Activated T-cell treated with anti-CD3 and anti-CD28 coated beads, Interleukin-2, amount 50 U/mL, for 24 hours (primary cell): ENCODE measurements around the gene ANKRD11.
"Not testable (repeated sequence)": the region's sequence is repeated elsewhere in the genome, so short reads cannot be mapped to it uniquely, and the experiment has no call there.

Source experiments
- DNase-seq: peaks from one replicate; pipeline ENCODE4 v3.0.0-alpha.2; 2020
- H3K27ac Mint-ChIP-seq: 2 replicates; pipeline ENCODE4 v1.8.0; 2020; ENCODE audit warnings: mild to moderate bottlenecking, mixed read lengths
- H3K27me3 Mint-ChIP-seq: 2 replicates; pipeline ENCODE4 v1.8.0; 2020; ENCODE audit warnings: mixed read lengths
- H3K36me3 Mint-ChIP-seq: 2 replicates; pipeline ENCODE4 v1.8.0; 2020; ENCODE audit warnings: low read depth, mixed read lengths
- H3K4me1 Mint-ChIP-seq: 2 replicates; pipeline ENCODE4 v1.8.0; 2020; ENCODE audit warnings: low read depth, mixed read lengths
- H3K4me3 Mint-ChIP-seq: 2 replicates; pipeline ENCODE4 v1.8.0; 2020; ENCODE audit warnings: mild to moderate bottlenecking, moderate library complexity, mixed read lengths
- H3K9me3 Mint-ChIP-seq: 2 replicates; pipeline ENCODE4 v1.8.0; 2020; ENCODE audit warnings: mixed read lengths

Gene ANKRD11

GRCh38 chr16:89455692-89456091, 34.7 kb downstream of the ANKRD11 start:
- no peaks in the 10 kb centered on the region for H3K27me3 Mint-ChIP-seq
- peaks cover 33% of the 10 kb centered on the region for H3K36me3 Mint-ChIP-seq
- H3K4me1 Mint-ChIP-seq = peaks cover 77% of the 10 kb centered on the region
- no peak overlapping the region for H3K4me3 Mint-ChIP-seq
- no peaks in the 10 kb centered on the region for H3K9me3 Mint-ChIP-seq
- no peak for DNase-seq
- H3K27ac Mint-ChIP-seq = peak overlapping the region; percentile 81

DNA sequence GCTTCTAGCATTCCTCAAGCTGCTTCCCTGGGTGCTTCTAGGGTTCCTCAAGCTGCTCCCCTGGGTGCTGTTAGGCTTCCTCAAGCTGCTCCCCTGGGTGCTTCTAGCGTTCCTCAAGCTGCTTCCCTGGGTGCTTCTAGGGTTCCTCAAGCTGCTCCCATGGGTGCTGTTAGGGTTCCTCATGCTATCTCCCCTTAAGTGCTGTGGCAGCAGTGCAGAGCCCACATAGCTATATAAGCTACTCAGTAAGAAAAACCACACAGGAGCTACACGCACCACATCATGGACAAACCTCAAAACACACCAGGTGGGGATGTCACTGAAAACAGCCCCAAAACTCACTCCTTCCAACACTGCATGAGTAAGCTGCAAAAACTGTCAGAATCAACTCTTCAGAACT, 35.2 kb downstream of the ANKRD11 start:
- no peaks in the 10 kb centered on the region for H3K27me3 Mint-ChIP-seq
- H3K27ac Mint-ChIP-seq = peak overlapping the region; percentile 81
- H3K36me3 Mint-ChIP-seq = peaks cover 29% of the 10 kb centered on the region
- no peaks in the 10 kb centered on the region for H3K9me3 Mint-ChIP-seq
- H3K4me3 Mint-ChIP-seq = no peak overlapping the region
- H3K4me1 Mint-ChIP-seq = peaks cover 78% of the 10 kb centered on the region
- DNase-seq = no peak

GRCh38 chr16:89454378-89455125, 35.8 kb downstream of the ANKRD11 start:
- not testable (repeated sequence) for H3K4me3 Mint-ChIP-seq, DNase-seq, H3K27ac Mint-ChIP-seq, H3K27me3 Mint-ChIP-seq, H3K9me3 Mint-ChIP-seq
- H3K4me1 Mint-ChIP-seq = peaks cover 84% of the 10 kb centered on the region
- peaks cover 29% of the 10 kb centered on the region for H3K36me3 Mint-ChIP-seq

- no peaks in the 10 kb centered on the region for H3K27me3 Mint-ChIP-seq
- H3K36me3 Mint-ChIP-seq = peaks cover 24% of the 10 kb centered on the region
- no peaks in the 10 kb centered on the region for H3K9me3 Mint-ChIP-seq
- no peak for DNase-seq
- peak overlapping the region; percentile 5 for H3K4me3 Mint-ChIP-seq
- H3K27ac Mint-ChIP-seq = peak overlapping the region; percentile 80
- peaks cover 83% of the 10 kb centered on the region for H3K4me1 Mint-ChIP-seq
Measured at GRCh38 chr16:89453501-89454321, 36.6 kb downstream of the ANKRD11 start.

DNA sequence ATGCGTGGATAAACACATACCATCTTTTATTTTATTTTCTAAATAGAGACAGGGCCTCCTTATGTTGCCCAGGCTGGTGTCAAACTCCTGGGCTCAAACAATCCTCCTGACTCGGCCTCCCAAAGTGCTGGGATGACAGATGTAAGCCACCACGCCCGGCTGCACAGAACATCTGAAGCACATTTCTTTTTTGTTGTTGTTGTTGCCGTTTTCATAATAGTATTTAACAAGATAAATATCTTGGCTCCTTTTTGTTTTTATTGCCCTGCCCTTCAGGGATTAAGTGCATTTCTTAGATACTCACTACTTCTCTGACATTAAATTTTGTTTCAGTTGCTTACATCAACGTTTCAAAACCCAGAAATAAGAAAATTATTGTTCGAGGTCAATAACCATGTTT, 37.4 kb downstream of the ANKRD11 start:
- Mint-ChIP-seq H3K36me3 (peaks cover 25% of the 10 kb centered on the region), H3K4me3 (no peak overlapping the region), H3K9me3 (no peaks in the 10 kb centered on the region), H3K4me1 (peaks cover 84% of the 10 kb centered on the region), H3K27ac (peak overlapping the region; percentile 80), H3K27me3 (no peaks in the 10 kb centered on the region)
- DNase-seq = no peak

DNA sequence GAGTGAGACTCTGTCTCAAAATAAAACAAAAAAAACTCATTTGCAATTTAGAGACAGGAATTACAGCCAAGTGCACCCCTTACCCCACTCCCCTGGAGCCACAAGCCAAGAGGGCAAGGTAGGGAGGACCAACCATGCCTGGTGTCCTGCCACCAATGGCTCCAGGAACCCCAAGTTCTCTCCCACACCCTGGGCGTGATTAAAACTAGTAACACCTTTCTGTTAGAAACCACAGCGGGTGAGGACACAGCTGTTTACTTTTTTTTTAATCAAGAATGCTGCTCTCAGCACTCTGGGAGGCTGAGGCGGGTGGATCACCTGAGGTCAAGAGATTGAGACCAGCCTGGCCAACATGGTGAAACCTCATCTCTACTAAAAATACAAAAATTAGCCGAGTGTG, 38.1 kb downstream of the ANKRD11 start:
- Mint-ChIP-seq H3K27me3 (no peaks in the 10 kb centered on the region), H3K9me3 (no peaks in the 10 kb centered on the region), H3K36me3 (peaks cover 21% of the 10 kb centered on the region), H3K27ac (peak overlapping the region; percentile 64), H3K4me1 (peaks cover 85% of the 10 kb centered on the region), H3K4me3 (no peak overlapping the region)
- DNase-seq = no peak

DNA sequence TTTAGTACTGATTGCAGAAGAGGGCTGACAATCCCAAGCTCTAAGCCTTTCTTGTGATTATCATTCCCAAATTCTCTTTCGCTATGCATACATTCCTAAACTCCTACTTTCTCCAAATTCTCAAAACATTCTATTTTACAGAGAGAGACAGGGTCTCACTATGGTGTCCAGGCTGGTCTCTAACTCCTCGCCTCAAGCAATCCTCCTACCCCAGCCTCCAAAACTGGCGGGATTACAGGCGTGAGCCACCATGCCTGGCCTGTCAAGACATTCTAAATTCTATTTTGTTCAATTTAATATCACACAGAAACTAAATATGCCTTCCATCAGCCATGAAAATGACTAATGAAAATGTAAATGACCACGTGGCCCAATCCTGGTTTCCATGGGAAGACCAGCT, 39.8 kb downstream of the ANKRD11 start:
- peak overlapping the region; percentile 63 for H3K27ac Mint-ChIP-seq
- DNase-seq = no peak
- no peak overlapping the region for H3K4me3 Mint-ChIP-seq
- H3K36me3 Mint-ChIP-seq = peaks cover 14% of the 10 kb centered on the region
- H3K27me3 Mint-ChIP-seq = no peaks in the 10 kb centered on the region
- H3K9me3 Mint-ChIP-seq = no peaks in the 10 kb centered on the region
- peaks cover 89% of the 10 kb centered on the region for H3K4me1 Mint-ChIP-seq

- H3K4me1 Mint-ChIP-seq = peaks cover 91% of the 10 kb centered on the region
- no peak overlapping the region for H3K4me3 Mint-ChIP-seq
- H3K27ac Mint-ChIP-seq = peak overlapping the region; percentile 44
- no peaks in the 10 kb centered on the region for H3K9me3 Mint-ChIP-seq
- H3K27me3 Mint-ChIP-seq = no peaks in the 10 kb centered on the region
- no peak for DNase-seq
- peaks cover 14% of the 10 kb centered on the region for H3K36me3 Mint-ChIP-seq
Measured at GRCh38 chr16:89449726-89450335, 40.5 kb downstream of the ANKRD11 start.

DNA sequence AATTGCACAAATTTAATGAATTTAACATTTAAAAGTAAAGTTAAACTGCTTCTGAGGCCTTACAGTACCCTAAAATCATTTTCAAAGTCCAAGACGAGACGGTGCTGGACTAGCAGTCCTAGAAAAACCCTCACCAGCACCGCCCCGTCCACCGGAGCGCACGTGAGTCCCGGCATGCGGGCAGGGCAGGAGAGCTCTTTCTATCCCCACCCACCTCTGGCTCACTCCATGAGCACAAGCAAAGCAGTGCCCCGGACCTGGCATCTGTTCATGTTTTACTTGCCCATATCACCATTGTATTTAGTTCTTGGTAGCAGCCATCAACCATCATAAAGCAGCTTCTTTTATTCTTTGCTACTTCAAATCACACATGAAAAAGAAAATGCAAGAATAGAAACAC, 41.7 kb downstream of the ANKRD11 start:
- peaks cover 11% of the 10 kb centered on the region for H3K36me3 Mint-ChIP-seq
- H3K4me3 Mint-ChIP-seq = no peak overlapping the region
- peaks cover 95% of the 10 kb centered on the region for H3K4me1 Mint-ChIP-seq
- peak overlapping the region; percentile 26 for H3K27ac Mint-ChIP-seq
- H3K27me3 Mint-ChIP-seq = no peaks in the 10 kb centered on the region
- H3K9me3 Mint-ChIP-seq = no peaks in the 10 kb centered on the region
- DNase-seq = no peak

DNA sequence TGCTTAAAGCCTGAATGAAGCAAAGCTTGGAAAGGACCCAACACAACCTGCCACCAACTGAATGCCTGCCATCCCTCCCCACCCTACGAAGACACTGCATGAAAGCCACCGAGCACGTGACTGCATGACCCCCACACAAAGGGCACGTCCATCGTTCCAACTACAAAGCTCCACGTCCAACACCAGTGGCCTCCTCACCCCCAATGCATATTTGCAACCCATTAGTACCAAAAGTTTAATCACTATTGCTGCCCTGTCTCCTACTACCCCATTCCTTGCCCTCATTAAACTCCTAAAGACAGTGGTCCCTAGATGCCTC, 43.4 kb downstream of the ANKRD11 start:
- Mint-ChIP-seq H3K9me3 (no peaks in the 10 kb centered on the region), H3K27ac (peak overlapping the region; percentile 89), H3K4me3 (peak overlapping the region; percentile 57), H3K4me1 (peaks cover 96% of the 10 kb centered on the region), H3K36me3 (peaks cover 14% of the 10 kb centered on the region), H3K27me3 (no peaks in the 10 kb centered on the region)
- no peak for DNase-seq

DNA sequence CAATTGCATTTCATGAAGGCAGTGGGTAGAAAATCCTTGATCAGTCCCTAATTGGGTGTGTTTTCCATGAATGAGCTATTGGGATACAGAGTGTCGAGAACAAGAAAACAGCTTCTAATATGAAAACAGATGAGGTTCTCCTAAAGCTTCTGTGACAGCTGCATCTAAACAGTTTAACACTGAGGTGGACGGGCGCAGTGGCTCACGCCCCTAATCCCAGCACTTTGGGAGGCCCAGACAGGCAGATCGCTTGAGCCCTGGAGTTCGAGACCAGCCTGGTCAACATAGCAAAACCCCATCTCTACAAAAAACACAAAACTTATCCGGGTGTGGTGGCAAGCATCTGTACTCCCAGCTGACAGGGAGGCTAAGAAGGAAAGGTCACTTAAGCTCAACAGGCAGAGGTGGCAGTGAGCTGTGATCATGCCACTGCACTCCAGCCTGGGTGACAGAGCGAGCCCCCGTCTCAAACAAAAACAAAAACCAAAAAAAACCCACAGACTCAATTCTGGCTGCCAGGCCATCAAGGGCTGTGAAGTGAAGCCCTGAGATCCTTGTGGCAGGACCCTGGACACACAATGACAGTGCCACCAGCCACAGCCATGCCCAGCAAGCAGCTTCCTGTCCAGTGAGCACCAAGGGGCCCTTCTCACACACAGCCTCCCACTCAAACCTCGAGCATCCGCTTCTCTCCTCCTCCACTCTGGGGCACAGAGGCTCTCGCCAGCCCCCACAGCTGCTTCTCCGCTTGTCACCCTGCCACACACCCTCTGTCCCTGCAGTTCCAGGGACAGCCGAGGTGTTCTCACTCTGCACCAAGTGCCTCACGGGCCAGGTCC, 44.0 kb downstream of the ANKRD11 start:
- DNase-seq = peak; percentile 53
- peak overlapping the region; percentile 57 for H3K4me3 Mint-ChIP-seq

DNA sequence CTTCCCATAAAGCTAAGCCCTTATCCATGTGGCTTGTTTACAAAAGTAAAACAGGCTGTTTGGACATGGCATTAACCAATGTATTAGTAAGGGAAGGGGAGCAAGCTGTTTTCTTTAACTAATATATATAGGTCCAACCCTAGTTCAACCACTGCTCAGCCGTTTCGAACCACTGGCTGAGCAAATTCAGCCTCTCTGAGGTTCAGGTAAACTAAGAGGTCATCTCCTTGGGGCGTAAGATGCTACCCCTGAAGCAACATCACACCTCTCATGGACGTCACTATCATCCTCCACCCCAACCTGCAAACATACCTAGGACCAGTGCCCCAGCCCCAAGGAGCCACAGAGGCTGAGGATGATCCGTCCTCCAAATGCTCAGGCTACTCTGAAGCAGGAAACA, 45.2 kb downstream of the ANKRD11 start:
- H3K36me3 Mint-ChIP-seq = peaks cover 22% of the 10 kb centered on the region
- H3K4me1 Mint-ChIP-seq = peaks cover 94% of the 10 kb centered on the region
- peak overlapping the region; percentile 80 for H3K27ac Mint-ChIP-seq
- DNase-seq = no peak
- H3K9me3 Mint-ChIP-seq = no peaks in the 10 kb centered on the region
- no peaks in the 10 kb centered on the region for H3K27me3 Mint-ChIP-seq
- peak overlapping the region; percentile 11 for H3K4me3 Mint-ChIP-seq

More for the DNA sequence above, 44.0 kb downstream of the ANKRD11 start:
- H3K36me3 Mint-ChIP-seq = peaks cover 17% of the 10 kb centered on the region
- H3K27me3 Mint-ChIP-seq = no peaks in the 10 kb centered on the region
- H3K27ac Mint-ChIP-seq = peak overlapping the region; percentile 89
- peaks cover 94% of the 10 kb centered on the region for H3K4me1 Mint-ChIP-seq
- H3K9me3 Mint-ChIP-seq = no peaks in the 10 kb centered on the region

- Mint-ChIP-seq H3K27ac (peak overlapping the region; percentile 61), H3K36me3 (peaks cover 26% of the 10 kb centered on the region), H3K4me1 (peaks cover 94% of the 10 kb centered on the region), H3K9me3 (no peaks in the 10 kb centered on the region), H3K27me3 (no peaks in the 10 kb centered on the region), H3K4me3 (no peak overlapping the region)
- no peak for DNase-seq
Measured at GRCh38 chr16:89444728-89445127, 45.6 kb downstream of the ANKRD11 start.

GRCh38 chr16:89444151-89444723, 46.1 kb downstream of the ANKRD11 start:
- DNase-seq = no peak
- Mint-ChIP-seq H3K27ac (peak overlapping the region; percentile 79), H3K36me3 (peaks cover 31% of the 10 kb centered on the region), H3K27me3 (no peaks in the 10 kb centered on the region), H3K4me1 (peaks cover 96% of the 10 kb centered on the region), H3K4me3 (peak overlapping the region; percentile 9), H3K9me3 (no peaks in the 10 kb centered on the region)
